ENCODE results near the gene PMM2. TPM values are rescaled to one million over a fixed set of nuclear protein-coding genes. Genes with fewer than 3 reads are reported as not detected.
"Not testable (repeated sequence)": the region's sequence is repeated elsewhere in the genome, so short reads cannot be mapped to it uniquely, and the experiment has no call there.

PMM2 gene
- total and polyA plus RNA-seq, 9 of the 15 experiments (the other 6 are each of a cell fraction or from before 2014, with no cell fraction given) = 5.6 to 42.7 (median 25.9) TPM

DNA sequence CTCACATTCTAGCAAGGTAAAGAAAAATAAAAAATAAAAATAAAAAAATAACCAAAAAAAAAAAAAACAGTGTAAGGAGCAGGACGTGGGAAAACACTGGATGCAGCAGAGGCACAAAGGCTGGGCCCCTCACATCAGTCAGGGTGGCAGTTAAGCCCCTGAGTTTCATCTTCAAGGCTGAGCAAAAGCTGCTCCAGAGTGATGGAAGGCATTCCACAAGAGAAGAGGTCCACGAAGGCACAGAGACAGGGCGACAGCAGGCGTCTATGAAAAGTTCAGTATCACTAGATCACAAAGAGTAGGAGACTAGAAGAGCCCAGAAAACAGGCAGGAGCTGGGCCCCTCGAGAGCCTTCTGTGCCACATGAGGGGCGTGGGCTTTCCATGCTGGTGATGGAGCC is 12.2 kb upstream of the PMM2 start:
- Histone ChIP-seq H3K9ac (ENCODE audit: insufficient read depth in 1 of 2, low read depth in 2 of 2, low read length in 2 of 2) (no peak overlapping the region), H3K27me3 (ENCODE audit: control insufficient read depth in 2 of 2, insufficient read depth in 2 of 2, low read length in 2 of 2) (peaks cover 50 to 51% of the 10 kb centered on the region in 2 experiments; a peak in 4 of 5 replicates), H4K20me1 (replicated peaks; ENCODE audit: control insufficient read depth, insufficient read depth, low read length) (no peaks in the 10 kb centered on the region), H3K4me3 (no peak overlapping the region), H3K4me2 (ENCODE audit: insufficient read depth, low read length) (no peak overlapping the region), H3K9me3 (replicated peaks; ENCODE audit: control insufficient read depth, insufficient read depth, low read depth, low read length) (no peaks in the 10 kb centered on the region), H3K4me1 (replicated peaks in 1 of 2; ENCODE audit: control insufficient read depth in 2 of 2, insufficient read depth in 2 of 2, low read length in 2 of 2) (no peaks in the 10 kb centered on the region), H3K36me3 (ENCODE audit: control insufficient read depth, insufficient read depth, low read length) (no peaks in the 10 kb centered on the region), H3K9me1 (ENCODE audit: control insufficient read depth, insufficient read depth, low read length) (peaks cover 2% of the 10 kb centered on the region), H3K79me2 (ENCODE audit: control insufficient read depth, insufficient read depth, low read length) (no peaks in the 10 kb centered on the region), H3K27ac (ENCODE audit: extremely low read depth, low read depth, low read length) (no peak overlapping the region), H2AFZ (ENCODE audit: low read depth, low read length) (no peak overlapping the region)
- in situ Hi-C loops (cut with MboI) = no loop called here
- ATAC-seq (no peak), FAIRE-seq (no peak), DNase-seq (ENCODE audit: extremely low read depth in 1 of 4, low spot score in 3 of 4) (no peak)
- BruUV-seq (replicated peaks) = no TSS peak
- intact Hi-C loops (cut with micrococcal nuclease) = no loop called here
- TF ChIP-seq ZNF561 (CRISPR knock-in tag; conservative IDR thresholded peaks at IDR 0.05) (no peak), KHSRP (IDR thresholded peaks at IDR 0.05) (no peak), ZNF24 (IDR thresholded peaks at IDR 0.05) (no peak), PTBP1 (IDR thresholded peaks at IDR 0.05; ENCODE audit: low read depth, low read length) (no peak), SMAD2 (IDR thresholded peaks at IDR 0.05; ENCODE audit: low read depth, low read length) (no peak), ZNF174 (CRISPR knock-in tag; IDR thresholded peaks at IDR 0.05) (no peak)
- TF ChIP-seq, protein P1, sequence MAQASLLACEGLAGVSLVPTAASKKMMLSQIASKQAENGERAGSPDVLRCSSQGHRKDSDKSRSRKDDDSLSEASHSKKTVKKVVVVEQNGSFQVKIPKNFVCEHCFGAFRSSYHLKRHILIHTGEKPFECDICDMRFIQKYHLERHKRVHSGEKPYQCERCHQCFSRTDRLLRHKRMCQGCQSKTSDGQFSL (CRISPR knock-in tag; IDR thresholded peaks at IDR 0.05) = no peak
- TF ChIP-seq, protein P1 (tag; IDR thresholded peaks at IDR 0.05) = no peak
- 4% methylated on average over 6 of the region's 6 CpGs for WGBS (ENCODE audit: insufficient coverage, low coverage, missing lambda C conversion rate)
- POLR2A ChIA-PET = no interaction called here
- CTCF ChIA-PET (ENCODE audit: low intra/inter-chr PET ratio) = no interaction called here

- DNase-seq (ENCODE audit: extremely low read depth in 1 of 4, low spot score in 3 of 4); H3K36me3 ChIP-seq (ENCODE audit: control insufficient read depth, insufficient read depth, low read length); FAIRE-seq; H3K4me1 ChIP-seq (replicated peaks in 1 of 2; ENCODE audit: control insufficient read depth in 2 of 2, insufficient read depth in 2 of 2, low read length in 2 of 2); CTCF ChIA-PET (ENCODE audit: low intra/inter-chr PET ratio); H2AFZ ChIP-seq (ENCODE audit: low read depth, low read length); H3K27ac ChIP-seq (ENCODE audit: extremely low read depth, low read depth, low read length); H3K4me2 ChIP-seq (ENCODE audit: insufficient read depth, low read length); BruUV-seq (replicated peaks); H3K9me3 ChIP-seq (replicated peaks; ENCODE audit: control insufficient read depth, insufficient read depth, low read depth, low read length); intact Hi-C loops (cut with micrococcal nuclease); ATAC-seq; H3K79me2 ChIP-seq (ENCODE audit: control insufficient read depth, insufficient read depth, low read length); H3K9me1 ChIP-seq (ENCODE audit: control insufficient read depth, insufficient read depth, low read length); in situ Hi-C loops (cut with MboI); H4K20me1 ChIP-seq (replicated peaks; ENCODE audit: control insufficient read depth, insufficient read depth, low read length); H3K4me3 ChIP-seq; H3K9ac ChIP-seq (ENCODE audit: insufficient read depth in 1 of 2, low read depth in 2 of 2, low read length in 2 of 2): not testable (repeated sequence)
- WGBS (ENCODE audit: insufficient coverage, low coverage, missing lambda C conversion rate) = 27% methylated on average over 11 of the region's 11 CpGs
- H3K27me3 ChIP-seq (ENCODE audit: control insufficient read depth in 2 of 2, insufficient read depth in 2 of 2, low read length in 2 of 2) = peaks cover 41 to 45% of the 10 kb centered on the region in 2 experiments; a peak in 4 of 5 replicates
- POLR2A ChIA-PET = interaction anchor here (1.4 kb wide), 1 partner anchor 12 kb away, joined by 3 read pairs; no protein-coding TSS in a partner anchor
Observed at GRCh38 chr16:8786316-8786715, 11.3 kb upstream of the PMM2 start.

Measured in K562 (cell line).